Midbrain (tissue), 1 donor: ENCODE data around the gene MYO7A.

Source experiments
- DNase-seq: peaks from one replicate; lab custom pipeline; 2025; lab: John Stamatoyannopoulos, UW

Gene MYO7A

GRCh38 chr11:77146261-77147035 is 18.4 kb downstream of the MYO7A start:
- no peak for DNase-seq

DNA sequence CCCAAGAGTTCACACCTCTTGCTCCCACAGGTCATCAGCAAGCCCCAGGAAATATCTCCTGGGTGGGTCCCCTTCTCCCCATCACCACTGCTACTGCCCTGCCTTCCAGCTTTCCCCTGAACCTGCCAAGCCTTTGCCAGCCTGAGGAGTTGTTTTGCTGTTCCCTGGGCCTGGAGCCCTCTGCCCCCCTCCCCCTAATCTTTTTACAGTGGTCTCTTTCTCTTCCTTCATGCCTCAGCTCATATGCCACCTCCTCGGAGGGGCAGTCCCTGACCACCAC is 18.9 kb downstream of the MYO7A start:
- DNase-seq, result no peak

GRCh38 chr11:77147668-77148321 is 19.7 kb downstream of the MYO7A start:
- DNase-seq, result no peak

- DNase-seq, result no peak
Observed at GRCh38 chr11:77148963-77149715, 21.1 kb downstream of the MYO7A start.

DNA sequence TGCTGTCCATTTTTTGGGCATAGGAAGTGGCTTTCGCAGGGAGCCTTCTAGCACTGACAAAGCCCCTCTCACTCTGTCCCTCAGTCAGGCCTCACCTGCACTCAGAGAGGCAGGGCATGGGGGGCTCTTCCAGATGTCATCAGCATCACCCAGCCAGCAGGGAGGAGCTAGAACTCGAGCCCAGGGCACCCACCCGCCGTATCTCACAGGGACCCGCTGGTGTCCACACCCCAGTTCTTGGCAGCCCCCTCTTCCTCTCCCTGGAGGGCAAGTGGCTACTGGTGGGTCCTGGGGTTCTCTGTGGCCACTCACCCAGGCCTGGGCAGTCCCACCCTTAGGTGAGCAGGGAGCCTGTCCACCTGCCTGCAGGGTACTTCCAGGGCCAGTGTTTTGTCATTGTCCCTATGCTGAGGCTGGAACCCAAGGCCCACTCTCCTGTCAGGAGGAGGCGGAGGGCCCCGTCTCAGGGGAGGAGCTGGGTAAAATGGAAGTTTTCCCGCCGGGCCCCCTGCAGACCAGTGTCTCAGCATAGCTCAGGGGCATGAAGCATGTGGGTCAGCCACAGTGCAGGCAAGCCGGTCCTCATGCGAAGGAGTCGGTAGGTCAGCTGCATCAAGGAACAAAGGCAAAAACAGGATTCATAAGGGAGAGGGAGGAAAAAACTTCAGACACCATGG is 21.8 kb downstream of the MYO7A start:
- DNase-seq, result no peak

GRCh38 chr11:77150836-77151235 is 22.8 kb downstream of the MYO7A start:
- no peak for DNase-seq

DNA sequence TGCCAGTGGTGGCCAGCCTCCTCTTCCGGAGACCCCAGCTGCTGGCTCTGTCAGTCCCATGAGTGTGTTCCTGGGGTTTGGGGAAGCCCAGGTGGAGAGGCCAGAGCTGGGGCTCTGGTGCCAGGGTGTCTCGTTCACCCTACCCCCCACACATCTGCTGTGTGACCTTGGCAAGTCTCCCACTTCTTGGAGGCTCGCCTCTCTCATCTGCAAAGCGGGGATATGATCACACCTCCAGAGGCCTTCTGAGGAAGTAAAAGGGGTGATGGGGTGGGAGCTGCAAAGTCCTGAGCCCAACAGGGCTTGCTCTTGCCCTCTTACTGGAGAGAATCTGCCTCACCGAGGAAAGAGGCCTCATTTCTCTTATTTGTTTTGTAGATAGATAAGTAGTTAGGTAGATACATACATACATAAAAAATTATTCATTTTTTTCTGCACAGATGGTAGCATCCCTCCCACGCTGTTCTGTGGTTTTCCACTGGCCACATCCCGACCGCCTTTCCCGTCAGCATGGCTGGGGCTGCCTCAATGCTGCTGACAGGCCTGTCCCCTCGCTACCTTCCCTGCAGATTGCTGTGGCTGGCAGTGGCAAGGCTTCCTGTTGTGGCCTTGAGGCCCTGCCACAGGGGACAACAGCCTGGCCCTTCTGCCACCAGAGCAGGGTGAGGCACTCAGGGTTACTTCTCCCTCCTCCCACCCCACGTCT is 23.9 kb downstream of the MYO7A start:
- DNase-seq, result no peak

- DNase-seq, result no peak
Observed at GRCh38 chr11:77152846-77153245, 24.8 kb downstream of the MYO7A start.

GRCh38 chr11:77153276-77154185 is 25.5 kb downstream of the MYO7A start:
- DNase-seq, result no peak

DNA sequence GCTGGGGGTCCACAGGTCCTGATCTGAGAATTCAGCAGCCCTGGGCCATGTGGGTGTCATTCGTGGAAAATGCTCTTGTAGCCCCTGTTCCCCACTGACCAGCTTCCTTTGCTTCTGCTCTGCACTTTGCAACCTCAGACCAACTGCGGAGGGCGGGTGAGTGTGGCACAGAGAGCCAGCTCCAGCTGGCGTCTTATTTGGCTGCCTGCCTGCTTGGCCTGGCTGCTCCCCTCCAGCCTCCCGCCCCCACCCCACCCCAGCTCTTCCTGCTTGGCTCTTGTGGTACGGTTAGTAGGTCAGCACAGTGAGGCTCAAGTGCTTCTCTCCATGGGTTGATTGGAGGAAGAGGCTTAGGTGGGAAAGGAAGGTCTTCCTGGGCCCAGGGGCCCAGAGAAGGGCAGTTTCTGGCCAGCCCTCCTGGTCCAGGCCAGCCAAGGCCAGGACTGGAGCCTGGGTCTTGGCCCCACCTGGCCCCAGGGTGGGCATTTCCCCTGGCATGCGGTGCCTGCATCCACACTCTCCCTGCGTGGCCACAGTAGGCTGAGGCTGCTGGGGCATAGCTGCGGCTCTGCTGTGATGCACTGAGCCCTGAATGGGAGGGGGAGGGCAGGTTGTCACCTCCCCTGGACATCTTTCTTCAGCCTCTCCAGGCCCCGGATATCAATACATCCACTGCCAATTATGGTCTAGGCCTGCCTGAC is 26.5 kb downstream of the MYO7A start:
- DNase-seq, result peak; percentile 82

DNA sequence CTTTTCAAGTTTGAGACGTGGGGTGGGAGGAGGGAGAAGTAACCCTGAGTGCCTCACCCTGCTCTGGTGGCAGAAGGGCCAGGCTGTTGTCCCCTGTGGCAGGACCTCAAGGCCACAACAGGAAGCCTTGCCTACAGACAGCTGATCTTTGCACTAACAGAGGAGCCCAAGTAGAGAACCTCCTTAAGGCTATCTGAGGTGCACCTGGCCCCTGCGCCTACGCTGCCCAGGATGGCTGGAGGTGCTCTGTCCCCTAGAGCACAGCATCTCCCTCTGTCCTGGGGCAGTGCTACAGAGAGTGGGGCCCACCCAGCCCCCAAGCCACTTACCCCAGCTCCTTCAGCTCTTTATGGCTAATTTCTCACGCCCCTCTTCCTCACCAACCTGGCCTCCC is 27.0 kb downstream of the MYO7A start:
- DNase-seq, result no peak

- no peak for DNase-seq
Observed at GRCh38 chr11:77155556-77156130, 27.6 kb downstream of the MYO7A start.

GRCh38 chr11:77156396-77157195 is 28.6 kb downstream of the MYO7A start:
- no peak for DNase-seq

GRCh38 chr11:77158041-77158695 is 30.1 kb downstream of the MYO7A start:
- no peak for DNase-seq

- no peak for DNase-seq
Observed at GRCh38 chr11:77159219-77159936, 31.3 kb downstream of the MYO7A start.

DNA sequence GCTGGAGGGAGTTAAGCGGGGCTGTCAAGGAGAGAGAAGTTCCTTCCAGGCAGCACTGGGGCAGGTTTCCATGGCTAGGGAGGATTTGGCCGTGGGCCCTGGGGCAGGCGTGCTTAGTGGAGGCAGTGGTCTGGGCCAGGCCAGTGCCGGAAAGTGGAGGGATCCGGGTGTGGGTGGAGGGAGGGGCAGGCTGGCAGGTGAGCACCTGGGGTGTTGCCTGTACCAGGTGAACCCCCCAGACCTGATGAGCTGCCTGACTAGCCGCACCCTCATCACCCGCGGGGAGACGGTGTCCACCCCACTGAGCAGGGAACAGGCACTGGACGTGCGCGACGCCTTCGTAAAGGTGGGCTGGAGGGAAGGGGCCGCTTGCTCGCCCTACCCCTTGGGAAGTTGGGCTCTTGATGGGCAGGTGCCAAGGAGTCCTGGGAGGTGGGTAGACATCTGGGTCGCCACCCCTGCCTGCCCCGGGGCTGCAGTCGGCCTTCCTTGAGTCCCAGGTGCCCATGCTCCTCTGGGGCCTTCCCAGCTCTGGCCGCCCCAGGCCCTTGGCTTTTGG is 32.0 kb downstream of the MYO7A start:
- DNase-seq, result no peak

GRCh38 chr11:77163271-77163670 is 35.2 kb downstream of the MYO7A start:
- no peak for DNase-seq

- no peak for DNase-seq
Observed at GRCh38 chr11:77165066-77165465, 37.0 kb downstream of the MYO7A start.
